Prostate gland (tissue), 2 donors: Measurements from ENCODE around the gene TMEM108. TPM values are rescaled to one million over a fixed set of nuclear protein-coding genes. Genes with fewer than 3 reads are reported as not detected.

Source experiments
- DNase-seq: peaks from one replicate; pipeline ENCODE4 v3.0.0-alpha.2; 2019; ENCODE audit warnings: low spot score
- H3K27ac ChIP-seq, 2 donors: fragments of 200-600 bp; sonication (generic); 2 replicates each; pipeline ENCODE4 v1.5.1; 2017 to 2019
- H3K27me3 ChIP-seq: fragments of 200-600 bp; sonication (generic); replicated peaks from 2 replicates; pipeline ENCODE4 v1.5.1; 2019; ENCODE audit not compliant: insufficient read depth
- H3K36me3 ChIP-seq, 2 donors: fragments of 200-600 bp; sonication (generic); 1 replicate in 1 of 2; 2 replicates in 1 of 2; pipeline versions ENCODE4 v1.5.1 to v1.8.1; 2017 to 2019
- H3K4me1 ChIP-seq: fragments of 200-600 bp; sonication (generic); replicated peaks from 2 replicates; pipeline ENCODE4 v1.5.1; 2019
- H3K4me3 ChIP-seq, 2 donors: fragments of 200-600 bp; sonication (generic); 2 replicates each; pipeline ENCODE4 v1.5.1; 2017 to 2019
- H3K9me3 ChIP-seq: fragments of 200-600 bp; sonication (generic); 2 replicates; pipeline ENCODE4 v1.5.1; 2017
- POLR2A ChIP-seq: fragments of 450-650 bp; IDR thresholded peaks from one replicate; pipeline ENCODE4 v1.6.1; 2016; ENCODE audit warnings: antibody characterized with exemption, mild to moderate bottlenecking
- POLR2AphosphoS5 ChIP-seq: sonication (generic); formaldehyde crosslinking; IDR thresholded peaks from one replicate; pipeline ENCODE4 v1.6.1; 2017; ENCODE audit warnings: antibody characterized with exemption
- WGBS: methylation state at CpG from one replicate; pipeline ENCODE4 v1.1.5; 2018; 5-methylcytosine and 5-hydroxymethylcytosine counted together
- intact Hi-C: fragments of 100-400 bp; cut with DNase I; formaldehyde crosslinking; loops from one replicate; pipeline ENCODE4 v1.14.2; 2022
- total RNA-seq, 2 donors: library from RNA; depleted of rRNA; stranded (reverse); fragments of >200 nt; gene quantifications; one replicate each; pipeline ENCODE4 v1.1.0, GENCODE V29; 2016
- TF ChIP-seq, protein P1 (sequence below), 4 experiments: fragments of 200-600 bp in 2 of 4; fragments of 450-650 bp in 2 of 4; sonication (generic) in 2 of 4; IDR thresholded peaks; 1 replicate in 3 of 4; 2 replicates in 1 of 4; pipeline ENCODE4 v1.5.1; 2016 to 2019; ENCODE audit warnings: antibody characterized with exemption in 4 of 4, mild to moderate bottlenecking in 2 of 4, moderate library complexity in 2 of 4

Gene TMEM108
- total RNA-seq, 2 donors from 2014 or later = 8.1 TPM; not detected in 1

DNA sequence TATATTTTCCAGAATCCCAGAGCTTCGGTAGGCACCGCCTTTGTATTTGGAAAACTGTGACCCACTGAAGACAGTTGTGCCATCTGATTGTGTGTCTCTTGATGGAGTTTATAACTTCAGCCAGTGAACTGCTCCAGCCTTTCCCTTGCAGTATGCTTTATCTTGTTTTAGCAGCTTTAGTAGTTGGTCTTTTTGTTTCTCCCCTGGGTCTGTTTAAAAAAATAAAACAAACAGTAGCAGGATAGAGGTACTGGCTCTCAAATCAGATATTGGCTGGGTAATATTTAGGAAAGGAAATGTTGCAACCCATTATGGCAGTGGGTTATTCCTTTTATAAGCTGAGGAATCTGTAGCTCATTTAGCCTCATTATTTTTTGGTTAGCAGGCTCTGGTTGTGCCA is 210.2 kb downstream of the TMEM108 start:
- no peaks in the 10 kb centered on the region for H3K9me3 ChIP-seq
- WGBS = 86% methylated on average over 2 of the region's 2 CpGs
- DNase-seq = no peak
- intact Hi-C loops = no loop called here
- no peak overlapping the region for H3K27ac ChIP-seq
- H3K27me3 ChIP-seq = no peaks in the 10 kb centered on the region
- H3K4me3 ChIP-seq = no peak overlapping the region
- no peaks in the 10 kb centered on the region for H3K4me1 ChIP-seq
- no peaks in the 10 kb centered on the region for H3K36me3 ChIP-seq
- TF ChIP-seq POLR2A (no peak), POLR2AphosphoS5 (no peak)
- TF ChIP-seq, protein P1, sequence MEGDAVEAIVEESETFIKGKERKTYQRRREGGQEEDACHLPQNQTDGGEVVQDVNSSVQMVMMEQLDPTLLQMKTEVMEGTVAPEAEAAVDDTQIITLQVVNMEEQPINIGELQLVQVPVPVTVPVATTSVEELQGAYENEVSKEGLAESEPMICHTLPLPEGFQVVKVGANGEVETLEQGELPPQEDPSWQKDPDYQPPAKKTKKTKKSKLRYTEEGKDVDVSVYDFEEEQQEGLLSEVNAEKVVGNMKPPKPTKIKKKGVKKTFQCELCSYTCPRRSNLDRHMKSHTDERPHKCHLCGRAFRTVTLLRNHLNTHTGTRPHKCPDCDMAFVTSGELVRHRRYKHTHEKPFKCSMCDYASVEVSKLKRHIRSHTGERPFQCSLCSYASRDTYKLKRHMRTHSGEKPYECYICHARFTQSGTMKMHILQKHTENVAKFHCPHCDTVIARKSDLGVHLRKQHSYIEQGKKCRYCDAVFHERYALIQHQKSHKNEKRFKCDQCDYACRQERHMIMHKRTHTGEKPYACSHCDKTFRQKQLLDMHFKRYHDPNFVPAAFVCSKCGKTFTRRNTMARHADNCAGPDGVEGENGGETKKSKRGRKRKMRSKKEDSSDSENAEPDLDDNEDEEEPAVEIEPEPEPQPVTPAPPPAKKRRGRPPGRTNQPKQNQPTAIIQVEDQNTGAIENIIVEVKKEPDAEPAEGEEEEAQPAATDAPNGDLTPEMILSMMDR (IDR thresholded peaks at IDR 0.05) = no peak

DNA sequence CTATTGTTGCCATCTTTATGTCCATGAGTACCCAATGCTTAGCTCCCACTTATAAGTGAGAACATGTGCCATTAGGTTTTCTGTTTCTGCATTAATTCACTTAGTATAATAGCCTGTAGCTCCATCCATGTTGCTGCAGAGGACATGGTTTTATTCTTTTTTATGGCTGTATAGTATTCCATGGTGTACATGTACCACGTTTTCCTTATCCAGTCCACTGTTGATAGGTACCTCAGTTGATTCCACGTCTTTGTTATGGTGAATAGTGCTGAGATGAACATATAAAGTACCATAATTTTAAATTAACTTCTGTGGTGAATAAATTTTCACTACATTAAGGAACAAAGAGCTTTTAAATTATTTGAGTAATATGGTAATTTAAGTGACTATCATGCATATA is 211.3 kb downstream of the TMEM108 start:
- TF ChIP-seq, protein P1 (IDR thresholded peaks at IDR 0.05) = no peak
- no peak for TF ChIP-seq POLR2AphosphoS5
- Histone ChIP-seq H3K27ac (no peak overlapping the region), H3K4me3 (no peak overlapping the region), H3K27me3 (no peaks in the 10 kb centered on the region), H3K9me3 (no peaks in the 10 kb centered on the region), H3K36me3 (no peaks in the 10 kb centered on the region), H3K4me1 (no peaks in the 10 kb centered on the region)
- no peak for DNase-seq
- intact Hi-C loops = no loop called here
- WGBS = 84% methylated on average over 2 of the region's 2 CpGs

DNA sequence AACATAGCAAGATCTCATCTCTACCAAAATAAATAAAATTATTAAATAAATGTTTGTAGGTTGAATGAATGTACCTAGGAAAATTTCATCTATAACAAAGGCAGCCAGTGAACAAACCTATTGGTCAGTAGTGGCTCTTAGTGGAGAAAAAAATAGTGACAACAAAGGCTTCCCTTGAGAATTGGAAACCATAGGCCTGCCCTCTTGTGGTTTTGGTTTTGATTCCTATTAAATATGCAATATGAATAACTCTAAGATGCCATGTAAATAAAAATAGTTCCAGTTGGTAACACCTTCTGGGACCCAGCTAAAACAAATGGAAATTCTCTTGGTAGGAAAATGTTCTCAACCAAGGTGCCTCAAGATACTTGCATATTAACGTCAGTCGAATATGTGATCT is 216.0 kb downstream of the TMEM108 start:
- no peaks in the 10 kb centered on the region for H3K36me3 ChIP-seq
- WGBS = 98% methylated on average over 2 of the region's 2 CpGs
- no peaks in the 10 kb centered on the region for H3K27me3 ChIP-seq
- H3K4me1 ChIP-seq = no peaks in the 10 kb centered on the region
- TF ChIP-seq, protein P1 (IDR thresholded peaks at IDR 0.05) = no peak
- TF ChIP-seq POLR2A = no peak
- TF ChIP-seq POLR2AphosphoS5 = no peak
- intact Hi-C loops = no loop called here
- H3K9me3 ChIP-seq = no peaks in the 10 kb centered on the region
- no peak for DNase-seq
- H3K27ac ChIP-seq = no peak overlapping the region
- no peak overlapping the region for H3K4me3 ChIP-seq

DNA sequence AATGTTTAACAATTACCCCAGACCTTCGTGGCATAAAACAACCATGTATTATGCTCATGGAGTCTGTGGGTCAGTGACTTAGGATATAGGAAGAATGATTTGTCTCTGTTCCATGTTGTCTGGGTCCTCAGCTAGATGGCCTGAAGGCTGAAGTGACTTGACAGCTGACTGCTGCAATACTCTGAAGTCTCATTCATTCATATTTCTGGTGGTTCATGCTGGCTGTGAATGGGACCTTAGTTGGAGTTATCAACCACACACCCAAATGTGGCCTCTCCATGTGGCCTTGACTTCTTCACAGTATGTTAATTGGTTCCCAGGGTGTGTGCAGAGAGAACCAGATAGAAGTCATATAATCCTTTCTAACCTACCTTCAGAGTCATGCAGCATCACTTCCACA is 216.5 kb downstream of the TMEM108 start:
- intact Hi-C loops = no loop called here

More for the DNA sequence above, 216.5 kb downstream of the TMEM108 start:
- Histone ChIP-seq H3K4me3 (no peak overlapping the region), H3K36me3 (no peaks in the 10 kb centered on the region), H3K27me3 (no peaks in the 10 kb centered on the region), H3K27ac (no peak overlapping the region), H3K4me1 (no peaks in the 10 kb centered on the region), H3K9me3 (no peaks in the 10 kb centered on the region)
- DNase-seq = no peak
- TF ChIP-seq POLR2AphosphoS5 (no peak), POLR2A (no peak)
- TF ChIP-seq, protein P1 (IDR thresholded peaks at IDR 0.05) = no peak
- WGBS = 94% methylated on average over 1 of the region's 1 CpG
